Mesothelial cell of epicardium (in vitro differentiated cells): ENCODE data around the gene BNIP5. TPM values are rescaled to one million over a fixed set of nuclear protein-coding genes. Genes with fewer than 3 reads are reported as not detected.
A peak's percentile ranks its signal among the peaks of the same experiment; 100 is the strongest.

Experiments
- DNase-seq, 2 experiments: peaks; one replicate each; pipeline ENCODE4 v3.0.0; 2021; ENCODE audit warnings: low spot score in 2 of 2; ENCODE audit not compliant: unreplicated experiment in 2 of 2
- H3K27ac Mint-ChIP-seq: 2 replicates; pipeline ENCODE4 v1.8.0; 2021; ENCODE audit warnings: mixed read lengths
- H3K27me3 Mint-ChIP-seq: 2 replicates; pipeline ENCODE4 v1.8.0; 2021; ENCODE audit warnings: low read depth, mixed read lengths
- H3K36me3 Mint-ChIP-seq: 2 replicates; pipeline ENCODE4 v1.8.0; 2021; ENCODE audit warnings: mixed read lengths
- H3K4me1 Mint-ChIP-seq: 2 replicates; pipeline ENCODE4 v1.8.0; 2021; ENCODE audit warnings: mixed read lengths
- H3K4me3 Mint-ChIP-seq: 2 replicates; pipeline ENCODE4 v1.8.0; 2021; ENCODE audit warnings: mild to moderate bottlenecking, moderate library complexity, mixed read lengths
- H3K9me3 Mint-ChIP-seq: 2 replicates; pipeline ENCODE4 v1.8.0; 2021; ENCODE audit warnings: mixed read lengths
- CTCF ChIP-seq: fragments of 200-600 bp; sonication (generic); IDR thresholded peaks from one replicate; pipeline ENCODE4 v1.5.0; 2021; ENCODE audit warnings: antibody characterized with exemption; ENCODE audit not compliant: unreplicated experiment
- total RNA-seq: library from RNA; stranded (reverse); gene quantifications from 3 replicates; pipeline ENCODE4 v1.2.1, GENCODE V29; 2021

The BNIP5 gene
- total RNA-seq, 1 donor from 2014 or later, result not detected

GRCh38 chr6:36305885-36306284 lies 30.8 kb downstream of the BNIP5 start:
- DNase-seq, result no peak
- Mint-ChIP-seq H3K36me3 (no peaks in the 10 kb centered on the region), H3K4me3 (no peak overlapping the region), H3K9me3 (no peaks in the 10 kb centered on the region), H3K27ac (no peak overlapping the region), H3K4me1 (no peaks in the 10 kb centered on the region), H3K27me3 (no peaks in the 10 kb centered on the region)
- TF ChIP-seq CTCF, result no peak

- Mint-ChIP-seq H3K4me1 (no peaks in the 10 kb centered on the region), H3K4me3 (no peak overlapping the region), H3K36me3 (no peaks in the 10 kb centered on the region), H3K9me3 (no peaks in the 10 kb centered on the region), H3K27me3 (peaks cover 2% of the 10 kb centered on the region), H3K27ac (no peak overlapping the region)
- TF ChIP-seq CTCF, result peak; percentile 93
- DNase-seq, result peak; percentile 81 to 92
Observed at GRCh38 chr6:36302227-36302976, 34.3 kb downstream of the BNIP5 start.

- Mint-ChIP-seq H3K27ac (no peak overlapping the region), H3K4me1 (no peaks in the 10 kb centered on the region), H3K4me3 (no peak overlapping the region), H3K36me3 (no peaks in the 10 kb centered on the region), H3K9me3 (no peaks in the 10 kb centered on the region), H3K27me3 (peaks cover 2% of the 10 kb centered on the region)
- TF ChIP-seq CTCF, result no peak
- DNase-seq, result no peak
Observed at GRCh38 chr6:36301781-36302180, 34.9 kb downstream of the BNIP5 start.

- H3K27me3 Mint-ChIP-seq, result peaks cover 2% of the 10 kb centered on the region
- no peaks in the 10 kb centered on the region for H3K9me3 Mint-ChIP-seq
- H3K36me3 Mint-ChIP-seq, result no peaks in the 10 kb centered on the region
- H3K27ac Mint-ChIP-seq, result no peak overlapping the region
- DNase-seq, result no peak
- H3K4me3 Mint-ChIP-seq, result no peak overlapping the region
- TF ChIP-seq CTCF, result no peak
- no peaks in the 10 kb centered on the region for H3K4me1 Mint-ChIP-seq
Observed at GRCh38 chr6:36301085-36301658, 35.5 kb downstream of the BNIP5 start.

- Mint-ChIP-seq H3K36me3 (no peaks in the 10 kb centered on the region), H3K4me3 (no peak overlapping the region), H3K4me1 (no peaks in the 10 kb centered on the region), H3K27ac (no peak overlapping the region), H3K9me3 (no peaks in the 10 kb centered on the region), H3K27me3 (peaks cover 2% of the 10 kb centered on the region)
- TF ChIP-seq CTCF, result no peak
- DNase-seq, result no peak
Observed at GRCh38 chr6:36298027-36298426, 38.7 kb downstream of the BNIP5 start.
